Stimulated activated memory B cell treated with anti-CD40 and anti-IgM and Interleukin-4, amounts not matched to agents 10 μg/mL and 1 μg/mL and 100 μg/mL, for 72 hours (primary cell): Measurements from ENCODE around the gene PNP.
"Not testable (repeated sequence)": the region's sequence is repeated elsewhere in the genome, so short reads cannot be mapped to it uniquely, and the experiment has no call there.

Experiments used
- ATAC-seq: fragments of 150-1000 bp; cut with Tn5 transposase; 2 replicates; pipeline ENCODE4 v1.10.0; 2021
- H3K27ac Mint-ChIP-seq: one replicate; pipeline ENCODE4 v1.8.0; 2022; ENCODE audit warnings: mild to moderate bottlenecking, mixed read lengths
- H3K27me3 Mint-ChIP-seq: one replicate; pipeline ENCODE4 v1.8.0; 2022; ENCODE audit warnings: mixed read lengths
- H3K36me3 Mint-ChIP-seq: one replicate; pipeline ENCODE4 v1.8.0; 2022; ENCODE audit warnings: mixed read lengths
- H3K4me1 Mint-ChIP-seq: one replicate; pipeline ENCODE4 v1.8.0; 2022; ENCODE audit warnings: mixed read lengths
- H3K4me3 Mint-ChIP-seq: one replicate; pipeline ENCODE4 v1.8.0; 2022; ENCODE audit warnings: mild to moderate bottlenecking, moderate library complexity, mixed read lengths
- H3K9me3 Mint-ChIP-seq: one replicate; pipeline ENCODE4 v1.8.0; 2022; ENCODE audit warnings: mixed read lengths

The PNP gene

DNA sequence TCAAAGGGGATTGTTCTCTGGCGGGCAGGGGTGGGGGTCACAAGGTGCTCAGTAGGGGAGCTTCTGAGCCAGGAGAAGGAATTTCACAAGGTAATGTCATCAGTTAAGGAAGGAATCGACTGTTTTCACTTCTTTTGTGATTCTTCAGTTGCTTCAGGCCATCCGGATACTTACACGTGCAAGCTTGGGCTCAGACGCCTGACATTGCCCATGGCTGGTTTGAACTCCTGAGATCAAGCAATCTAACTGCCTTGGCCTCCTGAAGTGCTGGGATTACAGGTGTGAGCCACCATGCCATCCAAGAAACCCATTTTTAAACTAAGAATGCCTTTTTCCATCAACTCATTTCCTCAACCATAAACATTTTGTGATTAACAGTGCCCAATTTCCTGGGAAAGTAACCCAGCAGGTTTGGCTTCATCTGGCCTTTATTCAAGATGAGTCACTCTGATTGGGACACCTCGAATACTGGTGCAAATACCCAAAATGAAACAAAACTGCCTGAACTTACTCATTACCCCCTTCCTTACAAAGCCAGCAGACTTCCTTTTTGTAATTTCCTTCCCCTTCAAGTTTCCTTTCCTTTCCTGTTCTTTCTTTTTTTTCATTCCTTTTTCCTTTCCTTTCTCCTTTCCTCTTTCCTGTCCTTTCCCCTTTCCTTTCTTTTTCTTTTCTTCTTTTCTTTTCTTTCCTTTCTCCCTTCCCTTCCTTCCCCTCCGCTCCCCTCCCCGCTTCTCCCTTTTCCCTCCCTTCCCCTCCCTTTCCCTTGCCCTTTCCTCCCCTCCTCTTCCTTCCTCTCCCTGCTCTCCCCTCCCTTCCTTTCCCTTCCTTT lies 25.9 kb downstream of the PNP start:
- Mint-ChIP-seq H3K9me3 (peaks cover 7% of the 10 kb centered on the region), H3K36me3 (no peaks in the 10 kb centered on the region), H3K4me3 (no peak overlapping the region), H3K4me1 (peaks cover 40% of the 10 kb centered on the region), H3K27me3 (no peaks in the 10 kb centered on the region), H3K27ac (peak overlapping the region; percentile 48)
- ATAC-seq: no peak

DNA sequence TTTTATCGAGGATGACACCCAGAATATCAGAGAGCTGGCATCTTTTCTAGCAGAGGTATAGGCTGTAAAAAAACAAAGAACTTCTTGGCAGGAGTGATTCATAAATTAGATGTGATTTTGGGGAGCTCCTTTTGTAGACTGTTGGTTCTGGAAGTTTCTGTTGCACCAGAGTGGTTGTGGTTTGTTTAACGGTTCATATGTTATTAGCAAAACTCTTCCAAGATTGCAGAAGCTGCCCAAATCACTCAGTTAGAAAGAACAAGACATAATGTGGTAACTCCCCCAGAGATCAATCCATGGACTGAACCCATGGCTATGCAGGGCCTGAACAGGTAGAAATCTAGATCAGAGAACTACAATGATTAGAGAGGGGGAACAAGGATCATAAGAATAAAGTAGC lies 29.4 kb downstream of the PNP start:
- peaks cover 23% of the 10 kb centered on the region for H3K4me1 Mint-ChIP-seq
- no peak overlapping the region for H3K27ac Mint-ChIP-seq
- no peaks in the 10 kb centered on the region for H3K36me3 Mint-ChIP-seq
- ATAC-seq: no peak
- no peaks in the 10 kb centered on the region for H3K27me3 Mint-ChIP-seq
- H3K9me3 Mint-ChIP-seq: peaks cover 4% of the 10 kb centered on the region
- no peak overlapping the region for H3K4me3 Mint-ChIP-seq

DNA sequence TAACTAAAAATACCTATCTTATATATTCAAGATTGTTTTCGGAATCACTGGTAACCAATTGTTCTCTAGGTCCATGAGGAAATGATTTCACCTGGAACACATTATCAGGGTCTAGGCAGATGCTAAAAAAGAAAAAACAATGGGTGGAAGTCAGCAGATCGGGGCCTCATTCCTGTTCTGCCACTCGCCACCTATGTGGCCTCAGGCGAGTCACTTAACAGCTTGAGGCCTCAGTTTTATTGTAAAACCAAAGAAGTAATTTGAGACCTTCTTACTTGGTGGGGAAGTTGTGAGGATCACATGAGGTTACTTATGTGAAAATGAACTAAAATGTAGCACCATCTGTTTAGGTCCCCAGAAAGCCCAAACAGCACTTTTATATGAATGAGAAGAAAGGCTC lies 29.9 kb downstream of the PNP start:
- Mint-ChIP-seq H3K27ac (no peak overlapping the region), H3K4me1 (peaks cover 23% of the 10 kb centered on the region), H3K36me3 (no peaks in the 10 kb centered on the region), H3K9me3 (peaks cover 4% of the 10 kb centered on the region), H3K27me3 (no peaks in the 10 kb centered on the region), H3K4me3 (no peak overlapping the region)
- ATAC-seq: no peak

DNA sequence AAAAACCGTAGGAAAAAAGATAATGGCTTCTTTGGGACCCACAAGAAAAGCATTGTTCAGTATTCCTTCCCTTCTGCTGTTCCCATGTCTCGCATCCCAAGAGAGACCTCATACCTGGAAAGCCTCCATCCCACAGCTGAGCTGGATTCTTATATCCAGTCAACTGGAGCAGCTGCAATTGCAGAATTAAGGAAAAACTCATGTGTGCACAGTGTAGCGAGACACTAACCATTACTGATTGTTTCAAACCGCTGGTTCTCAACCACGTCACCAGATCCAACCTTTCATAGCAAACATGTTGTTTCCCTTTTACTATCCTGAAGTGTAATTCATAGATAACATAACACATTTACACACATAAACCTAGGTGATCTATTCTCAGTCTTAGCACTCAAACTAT lies 30.7 kb downstream of the PNP start:
- Mint-ChIP-seq H3K4me1 (peaks cover 22% of the 10 kb centered on the region), H3K9me3 (peaks cover 4% of the 10 kb centered on the region), H3K36me3 (no peaks in the 10 kb centered on the region), H3K27me3 (no peaks in the 10 kb centered on the region), H3K27ac (no peak overlapping the region), H3K4me3 (no peak overlapping the region)
- ATAC-seq: no peak

DNA sequence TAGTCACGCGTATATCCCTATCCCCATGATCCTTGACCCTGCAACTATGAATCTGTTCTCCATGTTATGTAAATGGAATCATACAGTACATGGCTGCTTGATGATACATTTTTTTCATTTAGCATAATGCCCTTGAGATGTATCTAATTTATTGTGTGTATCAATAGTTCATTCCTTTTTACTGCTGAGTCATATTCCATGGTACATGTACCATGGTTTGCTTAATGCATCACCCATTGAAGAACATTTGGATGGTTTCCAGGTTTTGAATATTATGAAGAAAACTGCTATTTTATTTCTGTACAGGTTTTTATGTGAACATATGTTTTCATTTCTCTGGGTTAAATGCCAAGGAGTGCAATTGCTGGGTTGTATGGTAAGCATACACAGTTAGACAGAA lies 32.1 kb downstream of the PNP start:
- Mint-ChIP-seq H3K27me3 (no peaks in the 10 kb centered on the region), H3K4me1 (peaks cover 11% of the 10 kb centered on the region), H3K9me3 (no peaks in the 10 kb centered on the region), H3K36me3 (no peaks in the 10 kb centered on the region), H3K4me3 (no peak overlapping the region), H3K27ac (no peak overlapping the region)
- no peak for ATAC-seq

DNA sequence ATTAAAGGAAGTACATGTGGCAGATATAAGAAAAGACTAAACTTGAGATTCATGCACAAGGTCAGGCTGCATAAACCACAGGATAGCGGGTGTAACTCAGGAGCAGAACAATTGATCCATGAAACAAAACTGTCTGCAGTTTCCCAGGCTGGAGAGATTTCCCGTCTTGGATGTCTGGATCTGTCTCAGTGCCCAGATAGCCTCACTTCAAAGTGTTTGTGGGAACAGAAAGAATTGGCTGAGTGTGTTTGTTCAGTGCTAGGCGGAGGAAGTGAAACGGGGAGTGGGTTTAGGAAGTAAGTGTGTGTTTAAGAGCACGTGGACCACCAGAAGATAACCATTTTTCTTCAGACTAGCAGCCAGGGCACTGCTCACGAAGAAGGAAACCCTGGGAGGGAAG lies 34.7 kb downstream of the PNP start:
- no peaks in the 10 kb centered on the region for H3K9me3 Mint-ChIP-seq
- H3K27me3 Mint-ChIP-seq: no peaks in the 10 kb centered on the region
- ATAC-seq: peak; percentile 36
- peak overlapping the region; percentile 18 for H3K27ac Mint-ChIP-seq
- H3K36me3 Mint-ChIP-seq: no peaks in the 10 kb centered on the region
- H3K4me3 Mint-ChIP-seq: no peak overlapping the region
- peaks cover 11% of the 10 kb centered on the region for H3K4me1 Mint-ChIP-seq

DNA sequence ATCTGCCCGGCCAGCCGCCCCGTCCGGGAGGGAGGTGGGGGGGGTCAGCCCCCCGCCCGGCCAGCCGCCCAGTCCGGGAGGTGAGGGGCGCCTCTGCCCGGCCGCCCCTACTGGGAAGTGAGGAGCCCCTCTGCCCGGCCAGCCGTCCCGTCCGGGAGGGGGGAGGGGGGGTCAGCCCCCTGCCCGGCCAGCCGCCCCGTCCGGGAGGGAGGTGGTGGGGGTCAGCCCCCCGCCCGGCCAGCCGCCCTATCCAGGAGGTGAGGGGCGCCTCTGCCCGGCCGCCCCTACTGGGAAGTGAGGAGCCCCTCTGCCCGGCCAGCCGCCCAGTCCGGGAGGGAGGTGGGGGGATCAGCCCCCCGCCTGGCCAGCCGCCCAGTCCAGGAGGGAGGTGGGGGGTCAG lies 37.1 kb downstream of the PNP start:
- H3K27me3 Mint-ChIP-seq, ATAC-seq, H3K4me3 Mint-ChIP-seq, H3K36me3 Mint-ChIP-seq, H3K9me3 Mint-ChIP-seq, H3K27ac Mint-ChIP-seq: not testable (repeated sequence)
- peaks cover 14% of the 10 kb centered on the region for H3K4me1 Mint-ChIP-seq

DNA sequence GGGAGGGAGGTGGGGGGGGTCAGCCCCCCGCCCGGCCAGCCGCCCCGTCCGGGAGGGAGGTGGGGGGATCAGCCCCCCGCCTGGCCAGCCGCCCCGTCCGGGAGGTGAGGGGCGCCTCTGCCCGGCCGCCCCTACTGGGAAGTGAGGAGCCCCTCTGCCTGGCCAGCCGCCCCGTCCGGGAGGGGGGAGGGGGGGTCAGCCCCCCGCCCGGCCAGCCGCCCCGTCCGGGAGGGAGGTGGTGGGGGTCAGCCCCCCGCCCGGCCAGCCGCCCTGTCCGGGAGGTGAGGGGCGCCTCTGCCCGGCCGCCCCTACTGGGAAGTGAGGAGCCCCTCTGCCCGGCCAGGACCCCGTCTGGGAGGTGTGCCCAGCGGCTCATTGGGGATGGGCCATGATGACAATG lies 37.5 kb downstream of the PNP start:
- not testable (repeated sequence) for ATAC-seq, H3K36me3 Mint-ChIP-seq, H3K27ac Mint-ChIP-seq, H3K27me3 Mint-ChIP-seq, H3K9me3 Mint-ChIP-seq, H3K4me3 Mint-ChIP-seq
- H3K4me1 Mint-ChIP-seq: peaks cover 19% of the 10 kb centered on the region

DNA sequence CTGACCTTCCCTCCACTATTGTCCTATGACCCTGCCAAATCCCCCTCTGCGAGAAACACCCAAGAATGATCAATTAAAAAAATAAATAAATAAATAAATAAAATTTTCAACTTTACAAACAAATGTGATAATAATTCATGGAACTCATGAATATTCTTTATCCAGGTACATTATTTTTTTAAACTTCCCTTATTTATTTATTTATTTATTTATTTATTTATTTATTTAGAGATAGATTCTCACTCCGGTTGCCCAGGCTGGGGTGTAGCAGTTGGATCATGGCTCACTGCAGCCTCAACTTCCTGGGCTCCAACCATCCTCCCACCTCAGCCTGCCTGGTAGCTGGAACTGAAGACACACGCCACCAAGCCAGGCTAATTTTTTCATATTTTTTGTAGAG lies 38.3 kb downstream of the PNP start:
- not testable (repeated sequence) for H3K9me3 Mint-ChIP-seq, H3K36me3 Mint-ChIP-seq, ATAC-seq, H3K27me3 Mint-ChIP-seq, H3K27ac Mint-ChIP-seq, H3K4me3 Mint-ChIP-seq
- H3K4me1 Mint-ChIP-seq: peaks cover 26% of the 10 kb centered on the region

DNA sequence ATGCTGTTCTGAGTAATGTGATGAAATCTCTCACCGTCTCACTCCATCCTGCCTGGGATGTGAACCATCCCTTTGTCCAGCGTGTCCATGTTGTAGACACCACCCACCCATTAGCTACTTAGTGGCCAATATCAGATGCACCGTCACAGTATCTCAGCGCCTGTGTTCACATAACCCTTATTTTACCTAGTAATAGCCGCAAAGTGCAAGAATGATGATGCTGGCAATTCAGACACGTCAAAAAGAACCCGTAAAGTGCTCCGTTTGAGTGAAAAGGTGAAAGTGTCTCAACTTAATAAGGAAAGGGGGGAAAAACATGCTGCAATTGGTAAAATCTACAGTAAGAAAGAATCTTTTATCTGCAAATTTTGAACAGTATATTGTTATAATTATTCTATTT lies 39.2 kb downstream of the PNP start:
- H3K27me3 Mint-ChIP-seq: no peaks in the 10 kb centered on the region
- H3K4me1 Mint-ChIP-seq: peaks cover 28% of the 10 kb centered on the region
- no peaks in the 10 kb centered on the region for H3K36me3 Mint-ChIP-seq
- no peak for ATAC-seq
- no peaks in the 10 kb centered on the region for H3K9me3 Mint-ChIP-seq
- H3K4me3 Mint-ChIP-seq: no peak overlapping the region
- H3K27ac Mint-ChIP-seq: no peak overlapping the region

DNA sequence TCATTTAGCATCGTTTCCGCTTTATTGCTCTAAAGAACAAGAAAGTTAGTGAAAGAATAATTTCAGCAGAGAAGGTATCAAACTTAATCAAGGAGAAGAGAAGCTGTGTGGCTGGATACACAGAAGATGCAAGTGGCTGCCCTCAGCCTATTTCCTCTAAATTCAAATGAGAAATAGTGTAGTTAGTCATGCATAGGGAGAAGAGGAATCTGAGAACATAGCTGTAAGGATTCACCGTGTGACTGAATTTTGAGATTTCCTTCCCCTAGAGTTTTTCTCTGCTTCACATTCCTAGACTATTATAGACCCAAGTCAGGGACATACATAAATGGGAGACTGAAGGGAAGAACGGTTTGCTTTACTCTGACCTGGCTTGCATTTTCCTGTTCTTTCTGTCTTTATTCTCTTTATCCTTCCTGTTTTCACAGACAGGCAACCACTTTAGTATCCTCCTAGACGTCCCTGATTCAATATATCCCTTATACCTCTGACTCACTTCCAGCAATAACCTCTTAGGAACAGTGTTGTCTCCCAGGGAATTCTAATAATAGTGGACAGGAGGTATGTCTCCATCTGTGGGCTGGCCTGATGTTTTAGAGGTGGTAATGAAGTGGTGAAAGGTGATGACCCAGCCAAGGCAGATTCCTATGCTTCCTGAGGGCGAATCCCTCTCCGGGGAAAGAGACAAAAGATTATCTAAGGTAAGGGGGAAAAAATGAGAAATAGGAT lies 43.1 kb downstream of the PNP start:
- H3K4me1 Mint-ChIP-seq: peaks cover 20% of the 10 kb centered on the region
- no peak for ATAC-seq
- no peaks in the 10 kb centered on the region for H3K36me3 Mint-ChIP-seq
- H3K27me3 Mint-ChIP-seq: no peaks in the 10 kb centered on the region
- peak overlapping the region; percentile 5 for H3K27ac Mint-ChIP-seq
- H3K4me3 Mint-ChIP-seq: no peak overlapping the region
- no peaks in the 10 kb centered on the region for H3K9me3 Mint-ChIP-seq

DNA sequence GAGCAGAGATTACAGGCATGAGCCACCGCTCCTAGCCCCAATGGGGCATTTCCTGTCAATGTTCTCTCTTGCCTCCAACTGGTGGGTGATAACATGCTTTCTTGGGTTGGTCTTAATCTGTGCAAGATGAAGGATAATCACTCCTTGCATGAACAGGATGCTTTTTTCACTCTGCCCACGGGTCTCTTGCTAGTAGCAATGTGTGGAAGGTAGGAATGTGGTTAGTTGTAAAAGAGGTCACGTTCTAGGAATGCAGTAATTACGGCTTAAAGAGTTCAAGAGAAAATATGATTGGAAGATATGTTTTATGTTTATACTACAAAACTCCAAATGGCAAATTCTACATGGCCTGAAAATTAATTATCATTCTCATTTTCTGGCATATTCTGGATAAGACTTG lies 46.6 kb downstream of the PNP start:
- no peaks in the 10 kb centered on the region for H3K9me3 Mint-ChIP-seq
- H3K36me3 Mint-ChIP-seq: no peaks in the 10 kb centered on the region
- no peak overlapping the region for H3K4me3 Mint-ChIP-seq
- H3K27ac Mint-ChIP-seq: no peak overlapping the region
- H3K27me3 Mint-ChIP-seq: no peaks in the 10 kb centered on the region
- H3K4me1 Mint-ChIP-seq: peaks cover 20% of the 10 kb centered on the region
- ATAC-seq: no peak

DNA sequence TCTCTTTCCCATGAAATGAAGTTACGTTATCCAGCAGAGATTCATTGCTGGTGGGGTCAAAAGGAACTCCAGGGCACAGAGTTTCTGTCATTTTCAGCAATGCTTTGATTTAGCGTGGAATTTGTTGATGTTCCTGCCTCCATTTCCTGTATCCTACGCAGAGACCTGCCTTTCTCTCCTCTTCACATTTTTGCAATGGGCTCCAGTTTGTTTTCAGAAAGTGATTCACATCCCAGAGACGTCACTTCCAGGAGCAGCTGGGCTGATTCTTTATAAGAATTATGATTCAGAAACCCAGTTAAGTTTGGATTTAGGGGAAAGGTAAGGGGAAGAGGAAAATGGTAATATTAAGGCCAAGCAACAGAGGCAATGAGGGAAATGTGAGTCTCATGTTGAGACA lies 47.7 kb downstream of the PNP start:
- H3K4me1 Mint-ChIP-seq: peaks cover 10% of the 10 kb centered on the region
- H3K36me3 Mint-ChIP-seq: no peaks in the 10 kb centered on the region
- H3K9me3 Mint-ChIP-seq: no peaks in the 10 kb centered on the region
- H3K4me3 Mint-ChIP-seq: no peak overlapping the region
- ATAC-seq: no peak
- H3K27me3 Mint-ChIP-seq: no peaks in the 10 kb centered on the region
- no peak overlapping the region for H3K27ac Mint-ChIP-seq

DNA sequence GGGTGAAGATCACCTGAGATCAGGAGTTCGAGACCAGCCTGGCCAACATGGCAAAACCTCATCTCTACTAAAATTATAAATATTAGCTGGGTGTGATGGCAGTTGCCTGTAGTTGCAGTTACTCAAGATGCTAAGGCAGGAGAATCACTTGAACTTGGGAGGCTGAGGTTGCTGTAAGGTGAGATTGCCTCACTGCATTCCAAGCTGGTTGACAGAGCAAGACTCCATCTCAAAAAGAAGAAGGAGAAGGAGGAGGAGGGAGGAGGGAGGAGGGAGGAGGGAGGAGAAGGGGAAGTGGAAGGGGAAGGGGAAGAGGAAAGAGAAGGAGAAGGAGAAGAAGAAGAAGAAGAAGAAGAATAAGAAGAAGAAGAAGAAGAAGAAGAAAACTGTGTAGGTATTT lies 53.1 kb downstream of the PNP start:
- Mint-ChIP-seq H3K4me3 (no peak overlapping the region), H3K9me3 (no peaks in the 10 kb centered on the region), H3K4me1 (peaks cover 9% of the 10 kb centered on the region), H3K27ac (no peak overlapping the region), H3K27me3 (no peaks in the 10 kb centered on the region), H3K36me3 (no peaks in the 10 kb centered on the region)
- no peak for ATAC-seq

DNA sequence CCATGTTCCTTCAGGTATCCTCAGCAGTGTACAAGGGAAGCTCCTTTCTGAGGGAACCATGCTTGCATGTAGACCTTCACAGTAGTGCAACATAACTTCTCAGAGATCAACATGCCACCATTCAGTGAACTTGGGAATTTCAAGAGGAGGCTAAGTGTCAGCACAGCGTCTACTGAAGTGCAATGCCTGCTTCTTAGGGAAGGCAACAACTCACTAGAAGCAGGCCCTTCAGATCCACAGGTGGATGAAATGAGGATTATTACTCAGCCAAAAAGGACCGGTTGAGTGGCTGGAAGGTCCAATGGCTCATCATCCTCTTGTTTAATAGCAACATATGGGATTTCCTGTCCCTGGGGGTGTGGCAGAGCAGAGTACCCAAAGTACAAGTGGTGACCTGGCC lies 54.8 kb downstream of the PNP start:
- no peak for ATAC-seq
- Mint-ChIP-seq H3K27ac (no peak overlapping the region), H3K9me3 (no peaks in the 10 kb centered on the region), H3K4me3 (no peak overlapping the region), H3K4me1 (peaks cover 9% of the 10 kb centered on the region), H3K27me3 (peaks cover 6% of the 10 kb centered on the region), H3K36me3 (no peaks in the 10 kb centered on the region)
